ENCODE data around the gene COL23A1. TPM values are rescaled to one million over a fixed set of nuclear protein-coding genes. Genes with fewer than 3 reads are reported as not detected.

Gene COL23A1
- polyA plus RNA-seq, 1 donor (not counting 4 experiments of a cell fraction or from before 2014, with no cell fraction given) = not detected

- dilution Hi-C loops (cut with MboI; ENCODE audit: extremely low pct_ligation_motif_present, low sequenced_read_pairs) = no loop called here
- peaks cover 42% of the 10 kb centered on the region for H3K79me2 ChIP-seq (ENCODE audit: control insufficient read depth, insufficient read depth, low read length)
- H4K20me1 ChIP-seq (ENCODE audit: control insufficient read depth, extremely low read depth, insufficient read depth, low read length) = peaks cover 60% of the 10 kb centered on the region
- no peaks in the 10 kb centered on the region for H3K27me3 ChIP-seq (ENCODE audit: control insufficient read depth, extremely low read depth, insufficient read depth, low read length)
- peaks cover 48 to 70% of the 10 kb centered on the region in 2 experiments for H3K36me3 ChIP-seq (ENCODE audit: control insufficient read depth in 2 of 2, extremely low read depth in 1 of 2, insufficient read depth in 2 of 2, low read length in 2 of 2)
- H3K27ac ChIP-seq (ENCODE audit: control insufficient read depth, insufficient read depth, low read length) = no peak overlapping the region
- FAIRE-seq = no peak
- peaks cover 15% of the 10 kb centered on the region for H3K9me1 ChIP-seq (ENCODE audit: control insufficient read depth, extremely low read depth, insufficient read depth, low read length)
- H3K4me3 ChIP-seq (ENCODE audit: control insufficient read depth in 2 of 3, extremely low read depth in 1 of 3, insufficient read depth in 2 of 3, low read depth in 1 of 3, low read length in 3 of 3) = no peak overlapping the region
- H3K9me3 ChIP-seq (ENCODE audit: control insufficient read depth, low read depth, low read length) = no peaks in the 10 kb centered on the region
- DNase-seq (ENCODE audit: low read depth, low spot score) = no peak
- H2AFZ ChIP-seq (ENCODE audit: control insufficient read depth, low read length) = no peak overlapping the region
- no peak for TF ChIP-seq CTCF (optimal IDR thresholded peaks at IDR 0.05 in 1 of 3, IDR thresholded peaks at IDR 0.05 in 1 of 3, conservative IDR thresholded peaks at IDR 0.05 in 1 of 3; ENCODE audit: extremely low read depth in 1 of 3, insufficient read depth in 2 of 3, low read length in 3 of 3)
- TF ChIP-seq EZH2 (IDR thresholded peaks at IDR 0.05; ENCODE audit: low read length) = no peak
- H3K4me2 ChIP-seq (ENCODE audit: control insufficient read depth, extremely low read depth, insufficient read depth, low read depth, low read length) = no peak overlapping the region
- H3K4me1 ChIP-seq (ENCODE audit: control insufficient read depth, extremely low read depth, insufficient read depth, low read length) = peaks cover 16% of the 10 kb centered on the region
- H3K9ac ChIP-seq (ENCODE audit: control insufficient read depth, extremely low read depth, insufficient read depth, low read length) = no peak overlapping the region
Observed at GRCh38 chr5:178209334-178210072, 380.7 kb downstream of the COL23A1 start.

- FAIRE-seq = no peak
- H3K27ac ChIP-seq (ENCODE audit: control insufficient read depth, insufficient read depth, low read length) = no peak overlapping the region
Observed at GRCh38 chr5:178208540-178209227, 381.5 kb downstream of the COL23A1 start.

More at GRCh38 chr5:178208540-178209227, 381.5 kb downstream of the COL23A1 start:
- Histone ChIP-seq H3K79me2 (ENCODE audit: control insufficient read depth, insufficient read depth, low read length) (peaks cover 46% of the 10 kb centered on the region), H2AFZ (ENCODE audit: control insufficient read depth, low read length) (no peak overlapping the region), H3K27me3 (ENCODE audit: control insufficient read depth, extremely low read depth, insufficient read depth, low read length) (no peaks in the 10 kb centered on the region), H3K4me2 (ENCODE audit: control insufficient read depth, extremely low read depth, insufficient read depth, low read depth, low read length) (no peak overlapping the region), H3K4me1 (ENCODE audit: control insufficient read depth, extremely low read depth, insufficient read depth, low read length) (peaks cover 16% of the 10 kb centered on the region), H3K9me1 (ENCODE audit: control insufficient read depth, extremely low read depth, insufficient read depth, low read length) (peaks cover 13% of the 10 kb centered on the region), H3K9me3 (ENCODE audit: control insufficient read depth, low read depth, low read length) (no peaks in the 10 kb centered on the region), H3K36me3 (ENCODE audit: control insufficient read depth in 2 of 2, extremely low read depth in 1 of 2, insufficient read depth in 2 of 2, low read length in 2 of 2) (peaks cover 42 to 64% of the 10 kb centered on the region in 2 experiments), H4K20me1 (ENCODE audit: control insufficient read depth, extremely low read depth, insufficient read depth, low read length) (peaks cover 56% of the 10 kb centered on the region), H3K9ac (ENCODE audit: control insufficient read depth, extremely low read depth, insufficient read depth, low read length) (no peak overlapping the region), H3K4me3 (ENCODE audit: control insufficient read depth in 2 of 3, extremely low read depth in 1 of 3, insufficient read depth in 2 of 3, low read depth in 1 of 3, low read length in 3 of 3) (no peak overlapping the region)
- no peak for DNase-seq (ENCODE audit: low read depth, low spot score)
- dilution Hi-C loops (cut with MboI; ENCODE audit: extremely low pct_ligation_motif_present, low sequenced_read_pairs) = no loop called here
- TF ChIP-seq EZH2 (IDR thresholded peaks at IDR 0.05; ENCODE audit: low read length) (no peak), CTCF (optimal IDR thresholded peaks at IDR 0.05 in 1 of 3, IDR thresholded peaks at IDR 0.05 in 1 of 3, conservative IDR thresholded peaks at IDR 0.05 in 1 of 3; ENCODE audit: extremely low read depth in 1 of 3, insufficient read depth in 2 of 3, low read length in 3 of 3) (no peak)
